Endothelial cell of umbilical vein (primary cell): ENCODE results near the gene CHCHD3. TPM values are rescaled to one million over a fixed set of nuclear protein-coding genes. Genes with fewer than 3 reads are reported as not detected.

ENCODE experiments used
- BruUV-seq: library from RNA; stranded (reverse); fragments of 400-500 nt; replicated peaks from 2 replicates; lab custom pipeline; 2021; lab: Mats Ljungman, UMichigan
- CTCF ChIA-PET: fragments of 300-600, 350-600 bp; sonication (Branson Sonifier 250); formaldehyde crosslinking; loops from one replicate; lab custom pipeline; 2021; ENCODE audit warnings: antibody characterized with exemption, inconsistent platforms; lab: Charles Lee
- POLR2A ChIA-PET: fragments of 300-600, 350-600 bp; sonication (Branson Sonifier 250); formaldehyde crosslinking; loops from one replicate; lab custom pipeline; 2021; ENCODE audit warnings: antibody characterized with exemption, inconsistent platforms; lab: Charles Lee
- DNase-seq: peaks from one replicate; pipeline ENCODE4 v3.0.0-alpha.2; 2011; ENCODE audit warnings: low read depth, low spot score
- FAIRE-seq: peaks from 2 replicates; lab custom pipeline; 2011; peaks lifted over from hg19 to GRCh38; lab: Jason Lieb, UNC
- H2AFZ ChIP-seq: 2 replicates; pipeline ENCODE4 v1.6.0; 2012; ENCODE audit warnings: low read depth, low read length, control low read depth, inconsistent platforms
- H3K27ac ChIP-seq: 2 replicates; pipeline ENCODE4 v1.5.1; 2011; ENCODE audit warnings: low read depth, mild to moderate bottlenecking, control low read depth, low read length, moderate library complexity; ENCODE audit not compliant: insufficient read depth
- H3K27me3 ChIP-seq, 2 experiments: 2 replicates each; pipeline versions ENCODE4 v1.6.0 to v1.6.1; 2011; ENCODE audit warnings: low read length in 2 of 2, mixed read lengths in 1 of 2; ENCODE audit not compliant: control insufficient read depth in 2 of 2, insufficient read depth in 2 of 2
- H3K36me3 ChIP-seq, 2 experiments: 2 replicates in 1 of 2; 3 replicates in 1 of 2; pipeline ENCODE4 v1.5.1; 2011; ENCODE audit warnings: low read length in 2 of 2, mild to moderate bottlenecking in 1 of 2, moderate library complexity in 1 of 2; ENCODE audit not compliant: control insufficient read depth in 2 of 2, insufficient read depth in 2 of 2; ENCODE audit errors: extremely low read depth in 1 of 2
- H3K4me1 ChIP-seq: 3 replicates; pipeline ENCODE4 v1.5.1; 2011; ENCODE audit warnings: mild to moderate bottlenecking, low read length; ENCODE audit not compliant: control insufficient read depth, insufficient read depth; ENCODE audit errors: extremely low read depth
- H3K4me2 ChIP-seq: 2 replicates; pipeline ENCODE4 v1.6.1; 2011; ENCODE audit warnings: low read length, control low read depth, mixed read lengths; ENCODE audit not compliant: insufficient read depth
- H3K4me3 ChIP-seq, 3 experiments: fragments of 200-600 bp in 1 of 3; sonication (generic), shearing (Covaris generic) in 1 of 3; replicated peaks in 1 of 3; 2 replicates each; pipeline ENCODE4 v1.5.1; 2011 to 2016; ENCODE audit warnings: control low read depth in 3 of 3, low read length in 3 of 3, mild to moderate bottlenecking in 2 of 3, inconsistent platforms in 1 of 3, low read depth in 1 of 3, moderate library complexity in 1 of 3; ENCODE audit not compliant: insufficient read depth in 1 of 3
- H3K79me2 ChIP-seq: 2 replicates; pipeline ENCODE4 v1.6.0; 2012; ENCODE audit warnings: low read length, inconsistent platforms; ENCODE audit not compliant: control insufficient read depth, insufficient read depth
- H3K9ac ChIP-seq: replicated peaks from 2 replicates; pipeline ENCODE3; 2011; ENCODE audit warnings: low read length, control low read depth; ENCODE audit not compliant: insufficient read depth; ENCODE audit errors: extremely low read depth
- H3K9me1 ChIP-seq: replicated peaks from 3 replicates; pipeline ENCODE4 v1.6.0; 2011; ENCODE audit warnings: mild to moderate bottlenecking, low read length; ENCODE audit not compliant: control insufficient read depth, insufficient read depth; ENCODE audit errors: extremely low read depth
- H3K9me3 ChIP-seq: replicated peaks from 2 replicates; pipeline ENCODE4 v1.5.1; 2012; ENCODE audit warnings: low read length, inconsistent platforms; ENCODE audit not compliant: control insufficient read depth, insufficient read depth
- H4K20me1 ChIP-seq: replicated peaks from 2 replicates; pipeline ENCODE3; 2011; ENCODE audit warnings: mild to moderate bottlenecking, low read length; ENCODE audit not compliant: control insufficient read depth, insufficient read depth; ENCODE audit errors: extremely low read depth
- EZH2 ChIP-seq: IDR thresholded peaks from 2 replicates; pipeline ENCODE4 v1.6.1; 2012; ENCODE audit warnings: borderline replicate concordance, low read depth, mild to moderate bottlenecking, moderate library complexity, low read length, inconsistent platforms; ENCODE audit not compliant: severe bottlenecking
- FOS ChIP-seq: IDR thresholded peaks from 2 replicates; pipeline ENCODE4 v1.6.1; 2011; ENCODE audit warnings: mild to moderate bottlenecking, low read length, moderate library complexity, borderline replicate concordance; ENCODE audit not compliant: insufficient read depth
- GATA2 ChIP-seq: IDR thresholded peaks from 2 replicates; pipeline ENCODE4 v1.7.0; 2011; ENCODE audit warnings: low read depth, mild to moderate bottlenecking, moderate library complexity, mixed read lengths, low read length; ENCODE audit not compliant: insufficient read length, insufficient read depth
- JUN ChIP-seq: IDR thresholded peaks from 2 replicates; pipeline ENCODE4 v1.6.1; 2011; ENCODE audit warnings: borderline replicate concordance, low read depth; ENCODE audit not compliant: insufficient read length, insufficient read depth
- POLR2A ChIP-seq: IDR thresholded peaks from 2 replicates; pipeline ENCODE4 v1.6.1; 2012; ENCODE audit warnings: low read depth, mild to moderate bottlenecking, control low read depth, low read length
- dilution Hi-C: fragments of 300-500 bp; cut with MboI; formaldehyde crosslinking; loops from one replicate; pipeline ENCODE4 v1.15.0; 2019; ENCODE audit warnings: low sequenced_read_pairs; ENCODE audit not compliant: extremely low pct_ligation_motif_present
- intact Hi-C: fragments of 100-400 bp; cut with micrococcal nuclease; formaldehyde crosslinking; loops from one replicate; pipeline ENCODE4 v1.10.0; 2022
- polyA plus RNA-seq, 4 experiments: library from polyadenylated mRNA; depleted of rRNA in 3 of 4; stranded (reverse) in 3 of 4; unstranded in 1 of 4; fragments of >200 nt; gene quantifications; 2 replicates each; pipeline versions ENCODE4 v1.2.1 to v1.2.3, GENCODE V29; 2011 to 2012; ENCODE audit warnings: missing spikeins in 1 of 4
- total RNA-seq: library from RNA; stranded (reverse); gene quantifications from 2 replicates; pipeline ENCODE4 v1.2.3, GENCODE V29; 2021

The CHCHD3 gene
- total and polyA plus RNA-seq, 2 donors (not counting 3 experiments of a cell fraction or from before 2014, with no cell fraction given), result 22.0 to 63.7 TPM

GRCh38 chr7:132759482-132760243 is 322.2 kb downstream of the CHCHD3 start:
- Histone ChIP-seq H3K27me3 (peaks cover 0 to 5% of the 10 kb centered on the region in 2 experiments), H3K4me3 (no peak overlapping the region), H3K9me3 (no peaks in the 10 kb centered on the region), H3K9me1 (no peaks in the 10 kb centered on the region), H2AFZ (no peak overlapping the region), H3K9ac (no peak overlapping the region), H3K27ac (no peak overlapping the region), H3K36me3 (no peaks in the 10 kb centered on the region), H3K79me2 (no peaks in the 10 kb centered on the region), H4K20me1 (no peaks in the 10 kb centered on the region), H3K4me1 (no peaks in the 10 kb centered on the region), H3K4me2 (no peak overlapping the region)
- dilution Hi-C loops (no loop called here), intact Hi-C loops (no loop called here)
- FAIRE-seq, result no peak
- POLR2A ChIA-PET, result no interaction called here
- CTCF ChIA-PET, result no interaction called here
- no peak for TF ChIP-seq POLR2A
- TF ChIP-seq FOS, result no peak
- no peak for TF ChIP-seq GATA2
- BruUV-seq, result no TSS peak
- DNase-seq, result no peak

- intact Hi-C loops, result no loop called here
- Histone ChIP-seq H3K27me3 (peaks cover 0 to 6% of the 10 kb centered on the region in 2 experiments), H3K9me1 (no peaks in the 10 kb centered on the region), H4K20me1 (no peaks in the 10 kb centered on the region), H3K9me3 (no peaks in the 10 kb centered on the region), H3K4me3 (no peak overlapping the region), H3K4me1 (no peaks in the 10 kb centered on the region), H3K27ac (no peak overlapping the region), H2AFZ (no peak overlapping the region), H3K79me2 (no peaks in the 10 kb centered on the region), H3K36me3 (no peaks in the 10 kb centered on the region), H3K9ac (no peak overlapping the region), H3K4me2 (no peak overlapping the region)
- BruUV-seq, result no TSS peak
- ChIA-PET CTCF (no interaction called here), POLR2A (no interaction called here)
- FAIRE-seq (no peak), DNase-seq (no peak)
- no peak for TF ChIP-seq FOS
- TF ChIP-seq GATA2, result no peak
- TF ChIP-seq EZH2, result no peak
- TF ChIP-seq JUN, result no peak
- dilution Hi-C loops, result no loop called here
Observed at GRCh38 chr7:132758986-132759385, 322.9 kb downstream of the CHCHD3 start.
